H1 (cell line): ENCODE data around the gene SPOCD1. TPM values are rescaled to one million over a fixed set of nuclear protein-coding genes. Genes with fewer than 3 reads are reported as not detected.
A peak's percentile ranks its signal among the peaks of the same experiment; 100 is the strongest.

Experiments
- CTCF ChIA-PET: fragments of 300-600 bp; sonication (Branson Sonifier 250); formaldehyde crosslinking; loops from one replicate; lab custom pipeline; 2021; ENCODE audit not compliant: partially characterized antibody; lab: Charles Lee
- POLR2A ChIA-PET: fragments of 300-600 bp; sonication (Branson Sonifier 250); formaldehyde crosslinking; loops from one replicate; lab custom pipeline; 2021; ENCODE audit warnings: inconsistent platforms; ENCODE audit not compliant: partially characterized antibody; lab: Charles Lee
- DNase-seq, 2 experiments: peaks; one replicate each; pipeline versions ENCODE4 v3.0.0 to v3.0.0-alpha.2; 2010 to 2022; ENCODE audit warnings: low spot score in 2 of 2, low read depth in 1 of 2, mixed read lengths in 1 of 2
- FAIRE-seq: peaks from 2 replicates; lab custom pipeline; 2011; peaks lifted over from hg19 to GRCh38; lab: Jason Lieb, UNC
- H2AFZ ChIP-seq: 2 replicates; pipeline ENCODE4 v1.8.1; 2012; ENCODE audit warnings: low read length, inconsistent platforms
- H2AK5ac ChIP-seq: 2 replicates; pipeline ENCODE4 v1.6.1; 2013; ENCODE audit warnings: low read depth, low read length
- H2BK120ac ChIP-seq: replicated peaks from 2 replicates; pipeline ENCODE3; 2013; ENCODE audit warnings: low read depth, low read length, inconsistent platforms
- H2BK12ac ChIP-seq: 2 replicates; pipeline ENCODE4 v1.6.1; 2013; ENCODE audit warnings: low read depth, low read length
- H2BK15ac ChIP-seq: 2 replicates; pipeline ENCODE4 v1.6.1; 2013; ENCODE audit warnings: low read length
- H2BK20ac ChIP-seq: 2 replicates; pipeline ENCODE4 v1.6.1; 2013; ENCODE audit warnings: low read length
- H2BK5ac ChIP-seq: 2 replicates; pipeline ENCODE4 v1.6.1; 2013; ENCODE audit warnings: low read depth, low read length
- H3K14ac ChIP-seq: 2 replicates; pipeline ENCODE4 v1.6.1; 2013; ENCODE audit warnings: inconsistent platforms; ENCODE audit not compliant: insufficient read length
- H3K18ac ChIP-seq: 2 replicates; pipeline ENCODE4 v1.6.1; 2013; ENCODE audit warnings: low read length; ENCODE audit errors: extremely low read depth
- H3K23ac ChIP-seq: 2 replicates; pipeline ENCODE4 v1.6.1; 2013; ENCODE audit warnings: inconsistent platforms; ENCODE audit not compliant: insufficient read length
- H3K23me2 ChIP-seq: 2 replicates; pipeline ENCODE4 v1.6.1; 2013; ENCODE audit warnings: low read depth, low read length
- H3K27ac ChIP-seq: 2 replicates; pipeline ENCODE4 v1.6.1; 2011; ENCODE audit warnings: low read depth, low read length, inconsistent platforms
- H3K27me3 ChIP-seq, 4 experiments: replicated peaks in 1 of 4; 1 replicate in 1 of 4; 2 replicates in 3 of 4; pipeline versions ENCODE4 v1.6.1 to v1.8.1; 2011 to 2013; ENCODE audit warnings: low read length in 3 of 4, mild to moderate bottlenecking in 3 of 4, inconsistent platforms in 2 of 4, mixed read lengths in 2 of 4, moderate library complexity in 1 of 4; ENCODE audit not compliant: control insufficient read depth in 3 of 4, insufficient read depth in 3 of 4; ENCODE audit errors: extremely low read depth in 1 of 4
- H3K36me3 ChIP-seq, 4 experiments: 2 replicates each; pipeline versions ENCODE4 v1.6.1 to v1.8.1; 2011 to 2013; ENCODE audit warnings: mild to moderate bottlenecking in 4 of 4, low read length in 3 of 4, moderate library complexity in 2 of 4, control low read depth in 1 of 4, inconsistent platforms in 1 of 4; ENCODE audit not compliant: insufficient read depth in 4 of 4, control insufficient read depth in 2 of 4
- H3K4ac ChIP-seq: replicated peaks from 2 replicates; pipeline ENCODE3; 2013; ENCODE audit warnings: low read length, low read depth, mixed read lengths, inconsistent platforms; ENCODE audit not compliant: insufficient read length
- H3K4me1 ChIP-seq, 4 experiments: replicated peaks in 1 of 4; 1 replicate in 1 of 4; 2 replicates in 3 of 4; pipeline versions ENCODE4 v1.6.1 to v1.8.1; 2011 to 2013; ENCODE audit warnings: low read length in 3 of 4, inconsistent platforms in 2 of 4, mixed read lengths in 1 of 4; ENCODE audit not compliant: insufficient read depth in 4 of 4, control insufficient read depth in 3 of 4
- H3K4me2 ChIP-seq, 2 experiments: 2 replicates each; pipeline versions ENCODE4 v1.6.1 to v1.8.1; 2011 to 2013; ENCODE audit warnings: low read depth in 2 of 2, low read length in 2 of 2, control low read depth in 1 of 2, inconsistent platforms in 1 of 2, mild to moderate bottlenecking in 1 of 2; ENCODE audit not compliant: insufficient read depth in 1 of 2
- H3K4me3 ChIP-seq, 4 experiments: fragments of 200-600, 300-600 bp in 1 of 4; sonication (generic), shearing (Covaris generic), sonication (Bioruptor Twin) in 1 of 4; 2 replicates each; pipeline versions ENCODE4 v1.5.1 to v1.8.1; 2011 to 2016; ENCODE audit warnings: low read length in 4 of 4, low read depth in 3 of 4, control low read depth in 2 of 4, inconsistent platforms in 2 of 4, mild to moderate bottlenecking in 2 of 4, mixed read lengths in 1 of 4, moderate library complexity in 1 of 4; ENCODE audit not compliant: insufficient read depth in 2 of 4; ENCODE audit errors: extremely low read depth in 1 of 4
- H3K56ac ChIP-seq: replicated peaks from 2 replicates; pipeline ENCODE3; 2013; ENCODE audit warnings: low read depth, mild to moderate bottlenecking, mixed read lengths, low read length, inconsistent platforms; ENCODE audit not compliant: insufficient read length
- H3K79me1 ChIP-seq: 2 replicates; pipeline ENCODE4 v1.6.1; 2013; ENCODE audit warnings: low read depth, low read length, control low read depth
- H3K79me2 ChIP-seq, 2 experiments: 2 replicates each; pipeline versions ENCODE4 v1.6.1 to v1.8.1; 2012 to 2013; ENCODE audit warnings: low read length in 2 of 2, mild to moderate bottlenecking in 2 of 2, inconsistent platforms in 1 of 2; ENCODE audit not compliant: insufficient read depth in 2 of 2, control insufficient read depth in 1 of 2
- H3K9ac ChIP-seq, 4 experiments: replicated peaks in 1 of 4; 1 replicate in 1 of 4; 2 replicates in 3 of 4; pipeline versions ENCODE4 v1.6.1 to v1.8.1; 2011 to 2013; ENCODE audit warnings: low read depth in 3 of 4, low read length in 3 of 4, control low read depth in 2 of 4, mild to moderate bottlenecking in 2 of 4, moderate library complexity in 2 of 4, inconsistent platforms in 1 of 4; ENCODE audit errors: extremely low read depth in 1 of 4
- H3K9me3 ChIP-seq, 2 experiments: 2 replicates each; pipeline versions ENCODE4 v1.6.1 to v1.8.1; 2012 to 2013; ENCODE audit warnings: mild to moderate bottlenecking in 2 of 2, moderate library complexity in 2 of 2, control low read depth in 1 of 2, inconsistent platforms in 1 of 2, low read depth in 1 of 2, low read length in 1 of 2, mixed read lengths in 1 of 2; ENCODE audit not compliant: insufficient read depth in 2 of 2
- H4K20me1 ChIP-seq, 2 experiments: replicated peaks in 1 of 2; 2 replicates each; pipeline versions ENCODE3 to v1.8.1; 2011 to 2013; ENCODE audit warnings: inconsistent platforms in 2 of 2, low read length in 2 of 2, mild to moderate bottlenecking in 1 of 2; ENCODE audit not compliant: insufficient read depth in 2 of 2, control insufficient read depth in 1 of 2
- H4K5ac ChIP-seq: 2 replicates; pipeline ENCODE4 v1.6.1; 2013; ENCODE audit warnings: low read length, low read depth, mixed read lengths, inconsistent platforms; ENCODE audit not compliant: insufficient read length
- H4K8ac ChIP-seq: 2 replicates; pipeline ENCODE4 v1.8.0; 2013; ENCODE audit warnings: mild to moderate bottlenecking, moderate library complexity, low read length, inconsistent platforms; ENCODE audit not compliant: insufficient read depth; ENCODE audit errors: extremely low read depth
- H4K91ac ChIP-seq: replicated peaks from 2 replicates; pipeline ENCODE3; 2013; ENCODE audit warnings: low read length, mixed read lengths, inconsistent platforms; ENCODE audit not compliant: insufficient read length
- HDAC6 ChIP-seq: IDR thresholded peaks from one replicate; pipeline ENCODE4 v1.7.1; 2012; ENCODE audit warnings: low read depth, mild to moderate bottlenecking, inconsistent platforms, low read length, moderate library complexity
- JUND ChIP-seq: IDR thresholded peaks from 2 replicates; pipeline ENCODE4 v1.6.1; 2011; ENCODE audit warnings: mild to moderate bottlenecking, improper control_type of control experiment, low read length
- SIX5 ChIP-seq: IDR thresholded peaks from 2 replicates; pipeline ENCODE4 v1.6.1; 2011; ENCODE audit warnings: mild to moderate bottlenecking, low read depth, low read length
- TBP ChIP-seq: IDR thresholded peaks from 2 replicates; pipeline ENCODE4 v1.6.1; 2011; ENCODE audit warnings: low read depth, low read length, improper control_type of control experiment
- WGBS, 2 experiments: shearing (Covaris generic) in 1 of 2; methylation state at CpG; one replicate each; pipeline versions ENCODE4 v1.1.6 to v1.1.7; 2013 to 2015; ENCODE audit warnings: low lambda C conversion rate in 2 of 2, mixed read lengths in 2 of 2, inconsistent platforms in 1 of 2, low coverage in 1 of 2, missing lambda C conversion rate in 1 of 2; ENCODE audit not compliant: insufficient replicate concordance in 2 of 2, insufficient coverage in 1 of 2, insufficient read length in 1 of 2; ENCODE audit errors: extremely low coverage in 1 of 2, missing lambda C conversion rate in 1 of 2; 5-methylcytosine and 5-hydroxymethylcytosine counted together
- polyA plus RNA-seq, 7 experiments: library from polyadenylated mRNA; depleted of rRNA in 3 of 7; stranded (reverse) in 5 of 7; unstranded in 2 of 7; fragments of >200 nt in 5 of 7; fragments of 200-250 nt in 2 of 7; gene quantifications; 1 replicate in 5 of 7; 2 replicates in 1 of 7; 4 replicates in 1 of 7; pipeline versions ENCODE4 v1.2.1 to v1.2.3, GENCODE V29; 2011 to 2013; ENCODE audit warnings: missing spikeins in 2 of 7, mixed read lengths in 2 of 7
- total RNA-seq: library from RNA; stranded (reverse); fragmentation: NEBNext Ultra II Directional; extraction: Animal tissue kit (Norgen Biotek cat#: 25700); gene quantifications from 2 replicates; pipeline ENCODE4 v1.2.1, GENCODE V29; 2021

The SPOCD1 gene
- total and polyA plus RNA-seq, 2 of the 8 experiments (the other 6 are each of a cell fraction or from before 2014, with no cell fraction given): 1.8 to 2.9 TPM

DNA sequence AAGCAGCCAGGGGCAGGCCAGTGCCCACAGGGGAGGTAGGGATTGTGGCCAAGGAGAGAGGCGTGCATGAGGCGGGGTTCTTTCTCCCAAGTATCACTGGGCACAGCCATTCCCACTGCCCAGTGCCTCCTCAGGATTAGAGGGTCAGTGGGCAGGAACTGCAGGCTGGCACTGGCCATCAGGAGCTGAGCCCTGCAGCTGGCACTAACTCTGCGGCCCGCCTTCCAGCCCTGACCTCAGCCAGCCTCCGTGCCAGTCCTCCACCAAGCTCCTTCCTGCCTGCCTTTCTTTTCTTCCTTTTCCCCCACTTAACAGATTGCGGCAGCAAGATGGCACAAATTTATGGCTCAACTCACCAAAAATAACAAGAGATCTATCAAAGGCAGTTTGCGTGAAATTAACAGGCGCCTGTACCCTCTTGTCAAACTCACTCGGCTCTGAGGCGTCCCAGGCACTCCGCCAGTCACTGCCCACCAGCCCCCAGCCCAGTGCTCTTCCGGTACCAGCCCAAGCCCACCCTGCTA, 62.8 kb downstream of the SPOCD1 start:
- ChIA-PET POLR2A (interaction anchor here (1.1 to 2.7 kb wide), 3 partner anchors 10 to 38 kb away, joined by 3 to 7 read pairs (median 6); no protein-coding TSS in a partner anchor), CTCF (interaction anchor here (1.0 to 4.2 kb wide), 14 partner anchors 7 to 124 kb away, joined by 3 to 26 read pairs (median 4); no protein-coding TSS in a partner anchor)
- no peak overlapping the region for H3K9ac ChIP-seq

More for the DNA sequence above, 62.8 kb downstream of the SPOCD1 start:
- Histone ChIP-seq H3K79me2 (no peaks in the 10 kb centered on the region), H3K79me1 (no peaks in the 10 kb centered on the region; the same call in 1 of the 2 replicates), H2BK5ac (peak overlapping the region; percentile 90), H3K27ac (0 out of 2 replicates have a peak overlapping the region, but pooled peaks have one; percentile 30), H3K18ac (peak overlapping the region; percentile 71; the same call in 1 of the 2 replicates), H3K23ac (no peak overlapping the region), H3K36me3 (no peaks in the 10 kb centered on the region), H2BK120ac (no peak overlapping the region), H2BK20ac (0 out of 2 replicates have a peak overlapping the region, but pooled peaks have one; percentile 32), H3K4me3 (no peak overlapping the region), H2BK12ac (peak overlapping the region; percentile 27; the same call in 1 of the 2 replicates), H3K9me3 (no peaks in the 10 kb centered on the region), H4K20me1 (no peaks in the 10 kb centered on the region), H2AFZ (no peak overlapping the region), H3K56ac (no peak overlapping the region), H3K4me1 (peaks cover 5 to 17% (median 13%) of the 10 kb centered on the region in 4 experiments; a peak in 6 of 7 replicates), H3K23me2 (no peaks in the 10 kb centered on the region), H3K4me2 (no peak overlapping the region), H3K4ac (peak overlapping the region; percentile 19), H3K27me3 (no peaks in the 10 kb centered on the region), H3K14ac (no peak overlapping the region), H4K5ac (no peak overlapping the region), H2AK5ac (peak overlapping the region; percentile 48; the same call in 1 of the 2 replicates), H4K8ac (no peak overlapping the region; the same call in 1 of the 2 replicates), H2BK15ac (peak overlapping the region; percentile 97; the same call in 1 of the 2 replicates), H4K91ac (peak overlapping the region; percentile 15)
- DNase-seq (no peak), FAIRE-seq (no peak)
- 85% methylated on average over 12 of the region's 12 CpGs; no CpG with 5 or more reads in 1 of the 2 experiments for WGBS, 2 experiments
- TF ChIP-seq TBP (no peak), SIX5 (no peak), JUND (no peak), HDAC6 (no peak)
